HEK293T (cell line): ENCODE results near the gene RELA.
A peak's percentile ranks its signal among the peaks of the same experiment; 100 is the strongest.

Source experiments
- CTCF ChIA-PET: fragments of 350-600 bp; formaldehyde crosslinking; extraction: SDS; loops from one replicate; lab custom pipeline; 2021; ENCODE audit warnings: antibody characterized with exemption, inconsistent platforms; lab: Yijun Ruan, JAX
- POLR2A ChIA-PET: fragments of 350-600 bp; formaldehyde crosslinking; extraction: SDS; loops from one replicate; lab custom pipeline; 2020; ENCODE audit warnings: antibody characterized with exemption, inconsistent platforms; lab: Yijun Ruan, JAX
- DNase-seq: peaks from one replicate; pipeline ENCODE4 v3.0.0; 2012; ENCODE audit warnings: mixed read lengths; ENCODE audit errors: extremely low spot score
- ARNT ChIP-seq: fragments of 450-650 bp; IDR thresholded peaks from 2 replicates; pipeline ENCODE4 v1.6.1; 2017; ENCODE audit warnings: mild to moderate bottlenecking
- BHLHE40 ChIP-seq: fragments of 450-650 bp; IDR thresholded peaks from 2 replicates; pipeline ENCODE4 v1.6.1; 2016; ENCODE audit warnings: mild to moderate bottlenecking, moderate library complexity, borderline replicate concordance
- CTBP1 ChIP-seq: fragments of 450-650 bp; IDR thresholded peaks from 2 replicates; pipeline ENCODE4 v1.6.1; 2016; ENCODE audit warnings: borderline replicate concordance
- ELF4 ChIP-seq: fragments of 450-650 bp; IDR thresholded peaks from 2 replicates; pipeline ENCODE4 v1.6.1; 2017; ENCODE audit warnings: antibody characterized with exemption
- FOXA1 ChIP-seq: fragments of 450-650 bp; IDR thresholded peaks from 2 replicates; pipeline ENCODE4 v1.6.1; 2016; ENCODE audit warnings: mild to moderate bottlenecking
- FOXK2 ChIP-seq: fragments of 450-650 bp; IDR thresholded peaks from 2 replicates; pipeline ENCODE4 v1.6.1; 2016; ENCODE audit warnings: mild to moderate bottlenecking
- FOXM1 ChIP-seq: fragments of 450-650 bp; IDR thresholded peaks from 2 replicates; pipeline ENCODE4 v1.6.1; 2017; ENCODE audit warnings: mild to moderate bottlenecking, borderline replicate concordance
- HDGF ChIP-seq: fragments of 450-650 bp; IDR thresholded peaks from 2 replicates; pipeline ENCODE4 v1.6.1; 2017; ENCODE audit warnings: antibody characterized with exemption, borderline replicate concordance
- L3MBTL2 ChIP-seq: fragments of 450-650 bp; conservative IDR thresholded peaks from 2 replicates; pipeline ENCODE4 v1.6.1; 2016; ENCODE audit warnings: mild to moderate bottlenecking
- LEF1 ChIP-seq: fragments of 450-650 bp; IDR thresholded peaks from 2 replicates; pipeline ENCODE4 v1.6.1; 2017; ENCODE audit warnings: mild to moderate bottlenecking, borderline replicate concordance
- NFRKB ChIP-seq: fragments of 450-650 bp; IDR thresholded peaks from 2 replicates; pipeline ENCODE4 v1.6.1; 2016; ENCODE audit warnings: mild to moderate bottlenecking, moderate library complexity
- PKNOX1 ChIP-seq: fragments of 450-650 bp; IDR thresholded peaks from 2 replicates; pipeline ENCODE4 v1.6.1; 2016
- SP1 ChIP-seq: fragments of 450-650 bp; IDR thresholded peaks from 2 replicates; pipeline ENCODE4 v1.6.1; 2017
- SUZ12 ChIP-seq: fragments of 450-650 bp; IDR thresholded peaks from 2 replicates; pipeline ENCODE4 v1.6.1; 2016; ENCODE audit warnings: mild to moderate bottlenecking
- TARDBP ChIP-seq: fragments of 450-650 bp; IDR thresholded peaks from 2 replicates; pipeline ENCODE4 v1.6.1; 2016
- ZNF384 ChIP-seq: fragments of 450-650 bp; IDR thresholded peaks from 2 replicates; pipeline ENCODE4 v1.6.1; 2016

The RELA gene

GRCh38 chr11:65662799-65663638 lies at the start of gene RELA:
TSS of gene RELA (minus strand) at chr11:65662916. CDS start at chr11:65662832, 84 bp downstream.
- TF ChIP-seq FOXA1 (no peak), ELF4 (peak; percentile 30; the same call in 1 of the 2 replicates), HDGF (no peak), L3MBTL2 (no peak), CTBP1 (no peak), SUZ12 (no peak), SP1 (no peak), ARNT (peak; percentile 94), TARDBP (no peak), PKNOX1 (no peak; the same call in 1 of the 2 replicates), NFRKB (no peak), ZNF384 (no peak), FOXM1 (peak; percentile 81), FOXK2 (no peak), BHLHE40 (no peak), LEF1 (0 out of 2 replicates have a peak, but pooled peaks have one; percentile 12)
- ChIA-PET CTCF (interaction anchor here (0.6 to 1.4 kb wide), 4 partner anchors 11 to 197 kb away, joined by 3 to 7 read pairs (median 4); partner anchors contain the start of genes KAT5, MUS81 and SIPA1), POLR2A (interaction anchor here (0.6 to 2.2 kb wide), 22 partner anchors 9 to 1484 kb away, joined by 3 to 37 read pairs (median 5); partner anchors contain the start of genes FIBP, KAT5, PCNX3 and RNASEH2C)

DNA sequence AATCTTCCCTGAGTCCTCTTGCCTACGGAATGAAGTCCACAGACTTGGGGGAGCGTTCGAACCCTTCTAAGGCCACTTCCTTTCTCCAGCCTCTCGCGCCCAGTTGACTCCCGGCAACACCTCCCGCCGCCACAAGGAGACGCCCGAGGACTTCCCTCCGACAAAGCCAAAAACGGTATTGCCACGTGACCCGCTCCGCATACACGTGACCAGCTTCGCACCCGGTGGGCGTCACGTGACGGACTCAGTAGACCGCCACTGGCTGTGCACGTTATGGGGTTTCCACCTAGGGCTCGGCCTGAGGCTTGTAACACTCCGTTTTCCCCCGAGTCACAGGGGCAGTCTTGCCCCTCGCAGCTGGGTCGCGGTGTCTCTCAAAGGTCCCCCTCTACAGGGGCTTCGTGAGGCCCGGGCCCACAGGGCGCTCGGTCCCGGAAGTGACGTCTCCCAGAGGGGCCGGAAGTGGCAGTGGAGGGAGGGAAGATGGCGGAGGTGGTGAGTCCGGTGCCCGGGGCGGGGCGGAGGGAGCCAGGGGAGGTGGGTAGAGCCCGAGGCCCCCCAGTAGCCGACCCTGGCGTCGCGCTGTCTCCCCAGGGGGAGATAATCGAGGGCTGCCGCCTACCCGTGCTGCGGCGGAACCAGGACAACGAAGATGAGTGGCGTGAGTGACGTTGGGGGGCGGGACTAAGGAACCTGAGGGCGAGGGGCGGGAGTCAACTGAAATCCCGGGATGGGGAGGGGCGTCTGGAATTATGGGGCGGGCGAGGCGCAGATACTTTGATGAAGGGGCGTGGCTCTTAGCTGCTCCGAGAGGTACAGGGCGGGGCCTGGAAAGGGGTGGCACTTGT lies 49.3 kb upstream of the RELA start, which contains the start of gene KAT5:
Gene KAT5 (plus strand): TSS at position 468 of the 848 bp plus-strand sequence. CDS start 16 bp downstream, at position 484.
- POLR2A ChIA-PET: interaction anchor here (0.5 to 2.9 kb wide), 32 partner anchors 8 to 177 kb away, joined by 3 to 40 read pairs (median 3); partner anchors contain the start of genes AP5B1, CCDC85B, FIBP and MUS81
- DNase-seq: peak; percentile 91
- CTCF ChIA-PET: interaction anchor here (0.6 to 2.6 kb wide), 19 partner anchors 8 to 280 kb away, joined by 3 to 17 read pairs (median 4); partner anchors contain the start of genes AP5B1, MUS81, RELA and RNASEH2C
- TF ChIP-seq BHLHE40: no peak; the same call in 1 of the 2 replicates
- TF ChIP-seq LEF1: no peak
- no peak for TF ChIP-seq ZNF384
- TF ChIP-seq FOXM1: no peak
- TF ChIP-seq FOXK2: no peak
- TF ChIP-seq NFRKB: peak; percentile 86
- TF ChIP-seq ELF4: peak; percentile 94
- TF ChIP-seq ARNT: 0 out of 2 replicates have a peak, but pooled peaks have one; percentile 4
- peak; percentile 97 for TF ChIP-seq PKNOX1
- TF ChIP-seq HDGF: no peak
- no peak for TF ChIP-seq FOXA1
- no peak for TF ChIP-seq TARDBP
- TF ChIP-seq SUZ12: no peak
- peak; percentile 100 for TF ChIP-seq L3MBTL2
- no peak for TF ChIP-seq SP1
- TF ChIP-seq CTBP1: 0 out of 2 replicates have a peak, but pooled peaks have one; percentile 46

More at GRCh38 chr11:65662799-65663638, at the start of gene RELA:
- DNase-seq: peak; percentile 96

- DNase-seq: no peak
- ChIA-PET CTCF (interaction anchor here (0.6 to 2.6 kb wide), 3 partner anchors 16 to 174 kb away, joined by 3 to 17 read pairs (median 6); partner anchors contain the start of gene AP5B1), POLR2A (interaction anchor here (1.1 to 2.9 kb wide), 3 partner anchors 10 to 179 kb away, joined by 4 to 40 read pairs (median 37); partner anchors contain the start of genes CCDC85B, FIBP and RNASEH2C)
- TF ChIP-seq BHLHE40 (no peak), SUZ12 (no peak), PKNOX1 (no peak)
Measured at GRCh38 chr11:65710421-65710820, 47.7 kb upstream of the RELA start.

DNA sequence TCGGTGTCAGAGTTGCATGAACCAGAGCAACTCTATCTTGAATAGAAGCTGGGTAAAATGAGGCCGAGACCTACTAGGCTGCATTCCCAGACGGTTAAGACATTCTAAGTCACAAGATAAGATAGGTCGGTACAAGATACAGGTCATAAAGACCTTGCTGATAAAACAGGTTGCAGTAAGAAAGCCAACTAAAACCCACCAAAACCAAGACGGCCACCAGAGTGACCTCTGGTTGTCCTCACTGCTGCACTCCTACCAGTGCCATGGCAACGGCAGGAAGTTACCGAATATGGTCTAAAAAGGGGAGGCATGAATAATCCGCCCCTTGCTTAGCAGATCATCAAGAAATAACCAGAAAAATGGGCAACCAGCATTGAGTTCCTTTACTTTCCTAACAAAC lies 46.9 kb upstream of the RELA start:
- ChIA-PET CTCF (interaction anchor here (1.2 to 1.4 kb wide), 2 partner anchors 10 to 70 kb away, joined by 4 read pairs; no protein-coding TSS in a partner anchor), POLR2A (interaction anchor here (1.0 to 1.7 kb wide), 2 partner anchors 70 to 181 kb away, joined by 3 to 4 read pairs; partner anchors contain the start of gene CCDC85B)
- no peak for DNase-seq
- no peak for TF ChIP-seq FOXK2
- TF ChIP-seq SUZ12: no peak
- no peak for TF ChIP-seq SP1
- no peak for TF ChIP-seq ARNT
- TF ChIP-seq FOXM1: no peak
- TF ChIP-seq NFRKB: no peak
- TF ChIP-seq HDGF: no peak
